Jurkat, Clone E6-1 (cell line): ENCODE data around the gene KLK3.

Source experiments
- DNase-seq: peaks from one replicate; pipeline ENCODE4 v3.0.0-alpha.2; 2011; ENCODE audit warnings: low read depth, low spot score
- H3K4me3 ChIP-seq: 2 replicates; pipeline ENCODE4 v1.5.1; 2011; ENCODE audit warnings: mild to moderate bottlenecking, low read length, control low read depth, moderate library complexity

Gene KLK3

GRCh38 chr19:50829801-50830200, 24.9 kb upstream of the KLK3 start:
- DNase-seq, result no peak

GRCh38 chr19:50830266-50831025, 24.3 kb upstream of the KLK3 start:
- H3K4me3 ChIP-seq, result no peak overlapping the region
- no peak for DNase-seq

More at GRCh38 chr19:50829801-50830200, 24.9 kb upstream of the KLK3 start:
- no peak overlapping the region for H3K4me3 ChIP-seq

GRCh38 chr19:50831026-50831396, 23.7 kb upstream of the KLK3 start:
- no peak for DNase-seq
- no peak overlapping the region for H3K4me3 ChIP-seq

- H3K4me3 ChIP-seq, result no peak overlapping the region
- no peak for DNase-seq
Observed at GRCh38 chr19:50832666-50833065, 22.0 kb upstream of the KLK3 start.

GRCh38 chr19:50833117-50833801, 21.5 kb upstream of the KLK3 start, which contains the start of gene KLK15:
Gene KLK15 (minus strand): TSS chr19:50833574. CDS start chr19:50831492, 2,082 bp downstream.
- DNase-seq, result no peak

GRCh38 chr19:50833802-50834167, 20.9 kb upstream of the KLK3 start:
- DNase-seq, result no peak
- H3K4me3 ChIP-seq, result no peak overlapping the region

More at GRCh38 chr19:50833117-50833801, 21.5 kb upstream of the KLK3 start, which contains the start of gene KLK15:
- H3K4me3 ChIP-seq, result no peak within 1 kb of the TSS

GRCh38 chr19:50835103-50835784, 19.5 kb upstream of the KLK3 start:
- peak overlapping the region; percentile 67 for H3K4me3 ChIP-seq
- DNase-seq, result no peak

- DNase-seq, result peak; percentile 49
- H3K4me3 ChIP-seq, result peak overlapping the region; percentile 67
Observed at GRCh38 chr19:50835785-50836542, 18.8 kb upstream of the KLK3 start.

GRCh38 chr19:50836543-50837195, 18.0 kb upstream of the KLK3 start:
- DNase-seq, result no peak
- peak overlapping the region; percentile 67; the same call in 1 of the 2 replicates for H3K4me3 ChIP-seq

GRCh38 chr19:50837300-50837699, 17.4 kb upstream of the KLK3 start:
- no peak overlapping the region for H3K4me3 ChIP-seq
- peak; percentile 52 for DNase-seq

- DNase-seq, result peak; percentile 77
- H3K4me3 ChIP-seq, result no peak overlapping the region
Observed at GRCh38 chr19:50838239-50838638, 16.5 kb upstream of the KLK3 start.

GRCh38 chr19:50839712-50840655, 14.7 kb upstream of the KLK3 start:
- no peak for DNase-seq

GRCh38 chr19:50842130-50842529, 12.6 kb upstream of the KLK3 start:
- DNase-seq, result no peak
- no peak overlapping the region for H3K4me3 ChIP-seq

More at GRCh38 chr19:50839712-50840655, 14.7 kb upstream of the KLK3 start:
- no peak overlapping the region for H3K4me3 ChIP-seq

- no peak overlapping the region for H3K4me3 ChIP-seq
- no peak for DNase-seq
Observed at GRCh38 chr19:50843205-50843604, 11.5 kb upstream of the KLK3 start.

GRCh38 chr19:50843701-50844221, 11.0 kb upstream of the KLK3 start:
- no peak overlapping the region for H3K4me3 ChIP-seq
- DNase-seq, result no peak

GRCh38 chr19:50844296-50844935, 10.3 kb upstream of the KLK3 start:
- no peak overlapping the region for H3K4me3 ChIP-seq
- DNase-seq, result no peak

GRCh38 chr19:50850738-50851137, 4.0 kb upstream of the KLK3 start:
- DNase-seq, result no peak
- H3K4me3 ChIP-seq, result no peak overlapping the region
